GM23338 (cell line): ENCODE data around the gene TM2D1. TPM values are rescaled to one million over a fixed set of nuclear protein-coding genes. Genes with fewer than 3 reads are reported as not detected.

Experiments used
- ATAC-seq: fragments of 200-7000 bp; cut with Tn5 transposase; 3 replicates; pipeline ENCODE4 v1.9.1; 2020
- DNase-seq: peaks from one replicate; pipeline ENCODE4 v3.0.0-alpha.2; 2015; ENCODE audit warnings: low spot score
- H2AFZ ChIP-seq: fragments of 200-600 bp; sonication (generic); 2 replicates; pipeline ENCODE4 v1.8.0; 2016; ENCODE audit warnings: antibody characterized with exemption, mild to moderate bottlenecking, moderate library complexity
- H3F3A ChIP-seq: fragments of 200-600 bp; sonication (generic); replicated peaks from 2 replicates; pipeline ENCODE4 v1.8.0; 2017; ENCODE audit warnings: antibody characterized with exemption, mixed run types, low read depth
- H3K27ac ChIP-seq: fragments of 200-600 bp; sonication (generic); 2 replicates; pipeline ENCODE4 v1.6.1; 2016; ENCODE audit warnings: low read depth
- H3K27me3 ChIP-seq: fragments of 200-600 bp; sonication (generic); 2 replicates; pipeline ENCODE4 v1.8.0; 2016; ENCODE audit warnings: mild to moderate bottlenecking, mixed run types, moderate library complexity; ENCODE audit not compliant: insufficient read depth
- H3K36me3 ChIP-seq: fragments of 200-600 bp; sonication (generic); 2 replicates; pipeline ENCODE4 v1.8.0; 2016; ENCODE audit warnings: mild to moderate bottlenecking; ENCODE audit not compliant: insufficient read depth
- H3K4me1 ChIP-seq: fragments of 200-600 bp; sonication (generic); 2 replicates; pipeline ENCODE4 v1.8.0; 2016; ENCODE audit warnings: mild to moderate bottlenecking, moderate library complexity; ENCODE audit not compliant: insufficient read depth
- H3K4me2 ChIP-seq: fragments of 200-600 bp; sonication (generic); 2 replicates; pipeline ENCODE4 v1.7.1; 2017; ENCODE audit warnings: mixed run types
- H3K4me3 ChIP-seq: fragments of 200-600 bp; sonication (generic); 2 replicates; pipeline ENCODE4 v1.6.1; 2016; ENCODE audit warnings: mixed run types
- H3K79me2 ChIP-seq: fragments of 200-600 bp; sonication (generic); replicated peaks from 2 replicates; pipeline ENCODE4 v1.8.0; 2017; ENCODE audit warnings: mild to moderate bottlenecking; ENCODE audit not compliant: insufficient read depth
- H3K9me2 ChIP-seq: fragments of 200-600 bp; sonication (generic); 2 replicates; pipeline ENCODE4 v1.8.0; 2017; ENCODE audit not compliant: insufficient read depth
- H4K20me1 ChIP-seq: fragments of 200-600 bp; sonication (generic); replicated peaks from 2 replicates; pipeline ENCODE4 v1.8.0; 2017; ENCODE audit warnings: mild to moderate bottlenecking; ENCODE audit not compliant: insufficient read depth
- H3K27ac Mint-ChIP-seq: 2 replicates; pipeline ENCODE4 v1.8.0; 2020; ENCODE audit warnings: inconsistent platforms, mild to moderate bottlenecking, moderate library complexity, mixed read lengths
- H3K27me3 Mint-ChIP-seq: 3 replicates; pipeline ENCODE4 v1.8.0; 2022; ENCODE audit warnings: low read depth, mild to moderate bottlenecking, moderate library complexity, mixed read lengths, inconsistent platforms; ENCODE audit not compliant: insufficient read depth, poor library complexity
- H3K36me3 Mint-ChIP-seq: 3 replicates; pipeline ENCODE4 v1.8.0; 2021; ENCODE audit warnings: low read depth, mild to moderate bottlenecking, inconsistent platforms, moderate library complexity, mixed read lengths
- H3K4me1 Mint-ChIP-seq: 3 replicates; pipeline ENCODE4 v1.8.0; 2020; ENCODE audit warnings: mild to moderate bottlenecking, inconsistent platforms, mixed read lengths
- H3K4me3 Mint-ChIP-seq: 3 replicates; pipeline ENCODE4 v1.8.0; 2021; ENCODE audit warnings: moderate library complexity, mild to moderate bottlenecking, inconsistent platforms, mixed read lengths
- H3K9me3 Mint-ChIP-seq: 3 replicates; pipeline ENCODE4 v1.8.0; 2020; ENCODE audit warnings: moderate library complexity, mild to moderate bottlenecking, inconsistent platforms, mixed read lengths
- CREB1 ChIP-seq: fragments of 250-450 bp; sonication (Bioruptor Pico); IDR thresholded peaks from 2 replicates; pipeline ENCODE4 v1.5.0; 2020; ENCODE audit warnings: low read depth, mild to moderate bottlenecking, moderate library complexity
- CTCF ChIP-seq, 2 experiments: fragments of 200-600 bp in 1 of 2; sonication (generic) in 1 of 2; conservative IDR thresholded peaks; 2 replicates each; pipeline versions ENCODE4 v1.5.1 to v1.6.1; 2016 to 2017; ENCODE audit warnings: antibody characterized with exemption in 2 of 2, low read depth in 2 of 2, mild to moderate bottlenecking in 2 of 2, moderate library complexity in 1 of 2
- EZH2 ChIP-seq: fragments of 200-600 bp; sonication (generic); IDR thresholded peaks from one replicate; pipeline ENCODE4 v1.8.0; 2017; ENCODE audit warnings: antibody characterized with exemption, mild to moderate bottlenecking, low read depth; ENCODE audit not compliant: unreplicated experiment
- EZH2phosphoT487 ChIP-seq: fragments of 200-600 bp; sonication (generic); IDR thresholded peaks from one replicate; pipeline ENCODE4 v1.8.1; 2018; ENCODE audit warnings: antibody characterized with exemption; ENCODE audit not compliant: unreplicated experiment
- JUNB ChIP-seq: IDR thresholded peaks from one replicate; pipeline ENCODE4 v1.6.1; 2016; ENCODE audit warnings: antibody characterized with exemption; ENCODE audit not compliant: unreplicated experiment
- NANOG ChIP-seq: IDR thresholded peaks from 2 replicates; pipeline ENCODE4 v1.6.1; 2016; ENCODE audit warnings: antibody characterized with exemption, borderline replicate concordance
- POLR2AphosphoS5 ChIP-seq: IDR thresholded peaks from 2 replicates; pipeline ENCODE4 v1.6.1; 2016; ENCODE audit warnings: antibody characterized with exemption, low read depth
- STAT1 ChIP-seq: IDR thresholded peaks from one replicate; pipeline ENCODE4 v1.6.1; 2016; ENCODE audit warnings: antibody characterized with exemption; ENCODE audit not compliant: unreplicated experiment
- ZNF114 ChIP-seq: fragments of 250-450 bp; sonication (Bioruptor Pico); IDR thresholded peaks from 2 replicates; pipeline ENCODE4 v1.5.0; 2020; ENCODE audit warnings: mild to moderate bottlenecking, moderate library complexity
- ZNF331 ChIP-seq: fragments of 250-450 bp; sonication (Bioruptor Pico); IDR thresholded peaks from 2 replicates; pipeline ENCODE4 v1.5.0; 2020; ENCODE audit warnings: low read depth, mild to moderate bottlenecking, moderate library complexity
- ZNF462 ChIP-seq: fragments of 250-450 bp; sonication (Bioruptor Pico); IDR thresholded peaks from 2 replicates; pipeline ENCODE4 v1.5.0; 2020; ENCODE audit warnings: mild to moderate bottlenecking, moderate library complexity
- polyA plus RNA-seq: library from polyadenylated mRNA; unstranded; fragments of >200 nt; fragmentation: Nextera tagmentation; extraction: Ambion mirVana; gene quantifications from 2 replicates; pipeline ENCODE4 v1.2.1, GENCODE V29; 2016
- total RNA-seq: library from RNA; depleted of rRNA; stranded (reverse); fragments of >200 nt; shearing (Covaris generic); gene quantifications from 2 replicates; pipeline ENCODE4 v1.2.3, GENCODE V29; 2014
- TF ChIP-seq, protein P1 (sequence below): IDR thresholded peaks from one replicate; pipeline ENCODE4 v1.6.1; 2018; ENCODE audit warnings: antibody characterized with exemption; ENCODE audit not compliant: unreplicated experiment
- TF ChIP-seq, protein P2 (sequence below): IDR thresholded peaks from 2 replicates; pipeline ENCODE4 v1.6.1; 2016; ENCODE audit warnings: antibody characterized with exemption

TM2D1 gene
- total and polyA plus RNA-seq, 2 experiments from 2014 or later: 46.7 to 47.5 TPM

GRCh38 chr1:61640531-61641530, 84.1 kb downstream of the TM2D1 start:
- H3K36me3 ChIP-seq: no peaks in the 10 kb centered on the region
- H3K27me3 ChIP-seq: no peaks in the 10 kb centered on the region
- H3K27ac Mint-ChIP-seq: no peak overlapping the region
- peaks cover 34% of the 10 kb centered on the region for H3K4me1 Mint-ChIP-seq
- peaks cover 11% of the 10 kb centered on the region for H3K27me3 Mint-ChIP-seq
- peak overlapping the region; percentile 60 for H2AFZ ChIP-seq
- peaks cover 19% of the 10 kb centered on the region for H3K4me1 ChIP-seq
- no peaks in the 10 kb centered on the region for H4K20me1 ChIP-seq
- H3K36me3 Mint-ChIP-seq: no peaks in the 10 kb centered on the region
- no peak for ATAC-seq
- H3K9me3 Mint-ChIP-seq: no peaks in the 10 kb centered on the region
- H3K79me2 ChIP-seq: no peaks in the 10 kb centered on the region
- H3K9me2 ChIP-seq: no peaks in the 10 kb centered on the region
- peak overlapping the region; percentile 41; the same call in 1 of the 3 replicates for H3K4me3 Mint-ChIP-seq
- H3F3A ChIP-seq: no peaks in the 10 kb centered on the region
- peak overlapping the region; percentile 50; the same call in 1 of the 2 replicates for H3K4me2 ChIP-seq
- 0 out of 2 replicates have a peak overlapping the region, but pooled peaks have one; percentile 11 for H3K4me3 ChIP-seq
- no peak for DNase-seq
- no peak overlapping the region for H3K27ac ChIP-seq
- TF ChIP-seq ZNF462 (CRISPR knock-in tag): no peak
- TF ChIP-seq NANOG: no peak
- no peak for TF ChIP-seq ZNF331
- TF ChIP-seq CTCF (conservative IDR thresholded peaks at IDR 0.05; ENCODE audit: low read depth in 2 of 2): no peak
- TF ChIP-seq, protein P1, sequence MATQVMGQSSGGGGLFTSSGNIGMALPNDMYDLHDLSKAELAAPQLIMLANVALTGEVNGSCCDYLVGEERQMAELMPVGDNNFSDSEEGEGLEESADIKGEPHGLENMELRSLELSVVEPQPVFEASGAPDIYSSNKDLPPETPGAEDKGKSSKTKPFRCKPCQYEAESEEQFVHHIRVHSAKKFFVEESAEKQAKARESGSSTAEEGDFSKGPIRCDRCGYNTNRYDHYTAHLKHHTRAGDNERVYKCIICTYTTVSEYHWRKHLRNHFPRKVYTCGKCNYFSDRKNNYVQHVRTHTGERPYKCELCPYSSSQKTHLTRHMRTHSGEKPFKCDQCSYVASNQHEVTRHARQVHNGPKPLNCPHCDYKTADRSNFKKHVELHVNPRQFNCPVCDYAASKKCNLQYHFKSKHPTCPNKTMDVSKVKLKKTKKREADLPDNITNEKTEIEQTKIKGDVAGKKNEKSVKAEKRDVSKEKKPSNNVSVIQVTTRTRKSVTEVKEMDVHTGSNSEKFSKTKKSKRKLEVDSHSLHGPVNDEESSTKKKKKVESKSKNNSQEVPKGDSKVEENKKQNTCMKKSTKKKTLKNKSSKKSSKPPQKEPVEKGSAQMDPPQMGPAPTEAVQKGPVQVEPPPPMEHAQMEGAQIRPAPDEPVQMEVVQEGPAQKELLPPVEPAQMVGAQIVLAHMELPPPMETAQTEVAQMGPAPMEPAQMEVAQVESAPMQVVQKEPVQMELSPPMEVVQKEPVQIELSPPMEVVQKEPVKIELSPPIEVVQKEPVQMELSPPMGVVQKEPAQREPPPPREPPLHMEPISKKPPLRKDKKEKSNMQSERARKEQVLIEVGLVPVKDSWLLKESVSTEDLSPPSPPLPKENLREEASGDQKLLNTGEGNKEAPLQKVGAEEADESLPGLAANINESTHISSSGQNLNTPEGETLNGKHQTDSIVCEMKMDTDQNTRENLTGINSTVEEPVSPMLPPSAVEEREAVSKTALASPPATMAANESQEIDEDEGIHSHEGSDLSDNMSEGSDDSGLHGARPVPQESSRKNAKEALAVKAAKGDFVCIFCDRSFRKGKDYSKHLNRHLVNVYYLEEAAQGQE: no peak
- TF ChIP-seq JUNB: no peak
- no peak for TF ChIP-seq CREB1 (CRISPR knock-in tag)
- no peak for TF ChIP-seq STAT1
- TF ChIP-seq EZH2phosphoT487: no peak
- no peak for TF ChIP-seq POLR2AphosphoS5
- TF ChIP-seq EZH2: no peak
- TF ChIP-seq ZNF114 (CRISPR knock-in tag): no peak
- TF ChIP-seq, protein P2, sequence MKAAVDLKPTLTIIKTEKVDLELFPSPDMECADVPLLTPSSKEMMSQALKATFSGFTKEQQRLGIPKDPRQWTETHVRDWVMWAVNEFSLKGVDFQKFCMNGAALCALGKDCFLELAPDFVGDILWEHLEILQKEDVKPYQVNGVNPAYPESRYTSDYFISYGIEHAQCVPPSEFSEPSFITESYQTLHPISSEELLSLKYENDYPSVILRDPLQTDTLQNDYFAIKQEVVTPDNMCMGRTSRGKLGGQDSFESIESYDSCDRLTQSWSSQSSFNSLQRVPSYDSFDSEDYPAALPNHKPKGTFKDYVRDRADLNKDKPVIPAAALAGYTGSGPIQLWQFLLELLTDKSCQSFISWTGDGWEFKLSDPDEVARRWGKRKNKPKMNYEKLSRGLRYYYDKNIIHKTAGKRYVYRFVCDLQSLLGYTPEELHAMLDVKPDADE: no peak
